Esophagus mucosa (tissue), 1 donor: ENCODE measurements around the gene CTF1. TPM values are rescaled to one million over a fixed set of nuclear protein-coding genes. Genes with fewer than 3 reads are reported as not detected.
A peak's percentile ranks its signal among the peaks of the same experiment; 100 is the strongest.

Source experiments
- ATAC-seq: fragments of 200-7000 bp; cut with Tn5 transposase; one replicate; pipeline ENCODE4 v1.9.1; 2020
- total RNA-seq: library from RNA; stranded (reverse); gene quantifications from one replicate; pipeline ENCODE4 v1.2.4, GENCODE V29; 2023
- donor health status: DM: yes; HTN: yes; CAD: no.

Gene CTF1
- total RNA-seq, 1 donor from 2014 or later: 2.3 TPM

DNA sequence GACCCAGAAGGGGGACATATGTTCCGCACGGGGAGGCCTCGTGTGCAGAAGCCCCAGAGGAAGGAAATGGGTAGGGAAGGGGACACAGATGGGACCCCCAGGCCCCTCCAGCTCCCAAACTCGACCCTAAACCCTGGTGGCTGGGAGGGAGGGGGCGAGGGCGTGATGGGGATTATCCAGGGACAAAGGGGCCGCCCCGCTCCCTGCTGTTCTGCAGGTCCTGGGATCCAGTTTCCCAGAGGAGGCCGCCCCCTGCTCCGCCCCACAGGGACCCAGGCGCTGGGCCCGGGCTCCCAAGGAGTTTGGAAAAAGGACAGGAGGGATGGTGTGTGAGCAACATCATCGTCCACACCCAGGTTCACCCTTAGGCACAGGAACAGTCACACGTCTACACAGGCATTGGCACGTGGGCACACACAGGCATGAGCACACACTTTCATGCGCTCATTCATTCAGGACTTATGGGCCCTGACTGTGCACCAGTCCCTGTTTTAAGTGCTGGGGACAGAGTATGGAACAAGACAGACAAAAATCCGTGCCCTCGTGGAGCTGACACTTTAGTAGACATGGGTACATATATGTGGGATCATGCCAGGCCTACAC is 14.1 kb downstream of the CTF1 start:
- peak; percentile 96 for ATAC-seq

GRCh38 chr16:30912794-30913412 is 16.5 kb downstream of the CTF1 start:
- no peak for ATAC-seq

- ATAC-seq: no peak
These were observed 18.4 kb downstream of the CTF1 start for GRCh38 chr16:30914830-30915229.

GRCh38 chr16:30918614-30919013 is 22.2 kb downstream of the CTF1 start:
- ATAC-seq: no peak

GRCh38 chr16:30920891-30921290 is 24.5 kb downstream of the CTF1 start:
- no peak for ATAC-seq

- ATAC-seq: no peak
These were observed 25.0 kb downstream of the CTF1 start for GRCh38 chr16:30921459-30921747.

DNA sequence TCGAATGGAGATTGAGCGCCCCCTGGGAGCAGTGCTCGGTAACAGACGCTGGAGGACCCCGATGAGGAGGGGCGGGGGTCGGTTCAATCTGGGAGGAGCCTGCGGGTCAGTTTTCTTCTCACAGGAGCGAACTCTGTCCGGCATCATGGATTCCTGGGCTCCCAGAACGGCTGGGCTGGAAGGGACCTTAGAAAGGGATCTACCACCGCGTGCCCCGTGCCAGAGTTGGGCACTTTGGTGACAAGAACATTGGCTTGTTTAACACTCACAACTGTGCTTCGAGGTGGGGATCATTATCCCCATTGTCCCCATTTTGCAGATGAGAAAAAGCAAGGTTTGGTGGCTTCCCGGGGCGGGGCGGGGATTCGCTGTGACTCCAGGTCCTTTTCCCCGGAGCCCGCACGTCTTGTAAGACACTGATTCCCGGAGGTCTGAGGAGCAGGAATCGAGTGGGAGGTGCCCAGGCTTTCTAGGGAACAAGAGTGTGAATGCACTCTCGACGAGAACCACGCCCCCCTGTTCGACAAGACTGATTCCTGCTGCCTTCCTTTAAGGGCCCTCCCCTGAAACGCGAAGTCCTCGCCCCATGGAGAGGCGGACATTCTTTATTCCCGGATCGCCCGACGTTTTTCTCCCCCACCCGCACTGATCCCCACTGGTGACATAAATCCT is 25.5 kb downstream of the CTF1 start:
- peak; percentile 32 for ATAC-seq

DNA sequence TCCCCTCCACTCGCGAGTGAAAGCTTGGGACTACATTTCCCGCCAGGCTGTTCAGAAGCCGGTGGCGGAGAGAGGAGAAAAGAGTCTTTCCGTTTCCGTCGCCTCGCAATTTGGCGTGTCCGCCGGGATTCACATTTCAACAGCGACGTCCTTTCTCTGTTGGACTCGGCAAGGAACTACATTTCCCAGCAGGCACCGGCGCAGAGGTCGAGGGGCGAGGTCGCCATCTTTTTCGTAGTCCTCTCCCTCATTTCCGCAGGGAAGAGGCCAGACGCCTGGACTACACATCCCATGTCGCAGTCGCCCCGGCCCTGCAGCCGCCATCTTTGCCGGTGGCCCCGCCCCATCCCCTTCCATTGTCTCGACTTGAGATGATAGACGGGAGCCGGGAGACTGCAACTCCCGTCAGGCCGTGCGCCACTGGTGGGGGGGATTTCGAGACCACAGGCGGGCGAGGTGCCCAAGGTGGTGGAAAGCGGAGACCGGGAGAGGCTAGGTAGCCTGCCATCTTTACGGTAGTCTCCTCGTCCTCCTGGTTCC is 26.1 kb downstream of the CTF1 start:
- ATAC-seq: peak; percentile 86

DNA sequence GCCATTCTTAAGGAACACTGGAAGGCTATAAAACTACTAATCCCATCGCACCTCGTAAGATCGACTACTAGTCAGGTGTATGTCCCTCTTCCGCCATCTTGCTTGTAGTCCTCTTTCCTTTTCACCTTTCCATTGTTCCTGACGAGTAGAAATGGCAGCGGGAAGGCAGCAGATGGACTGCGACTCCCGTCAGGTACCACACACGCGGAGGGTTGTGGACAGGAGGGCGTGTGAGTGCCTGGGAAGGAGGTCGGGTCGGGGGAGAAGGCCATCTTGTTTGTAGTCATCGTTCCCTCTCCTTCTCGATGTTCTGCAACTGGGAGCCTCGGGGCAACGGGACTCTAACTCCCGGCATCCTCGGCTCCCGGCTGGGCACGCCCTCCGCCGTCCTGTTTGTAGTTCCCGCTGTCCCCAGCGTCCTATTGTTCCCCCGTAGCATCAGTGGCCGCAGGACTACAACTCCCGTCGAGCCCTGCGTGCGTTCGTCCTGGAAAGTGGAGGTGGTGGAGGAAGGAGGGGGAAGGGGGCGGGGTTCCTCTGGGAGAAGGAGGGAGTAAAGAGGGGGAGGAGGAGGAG is 26.6 kb downstream of the CTF1 start:
- ATAC-seq: peak; percentile 79

DNA sequence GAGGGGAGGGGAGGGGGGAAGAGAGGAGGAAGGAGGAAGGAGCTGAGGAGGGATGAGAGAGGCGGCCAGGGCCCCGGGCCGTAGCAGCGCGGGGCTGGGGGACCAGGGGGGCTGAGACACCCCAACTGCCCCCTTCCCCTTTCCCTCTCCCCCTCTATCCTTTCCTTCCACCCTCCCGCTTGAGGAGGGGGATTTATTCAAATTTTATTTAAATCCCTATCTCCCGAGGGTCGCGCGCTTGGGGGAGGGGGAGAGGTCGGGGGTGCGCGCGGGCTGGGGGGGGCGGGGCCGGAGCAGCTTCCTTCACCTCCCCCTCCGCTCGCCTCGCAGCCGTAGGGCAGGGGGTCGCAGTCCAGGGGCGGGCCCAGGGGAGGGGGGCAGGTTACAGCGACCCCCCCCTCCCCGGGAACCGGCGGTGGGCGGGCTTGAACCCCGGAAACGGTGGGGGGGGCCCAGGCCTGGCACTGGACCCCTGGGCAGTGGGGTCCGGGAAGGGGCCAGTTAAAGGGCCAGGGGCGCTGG is 27.2 kb downstream of the CTF1 start, which contains the start of gene FBXL19:
Gene FBXL19, plus strand, starts transcription at position 19 of the 522 bp plus-strand sequence. CDS start 2,183 bp downstream, outside the sequence.
- no peak for ATAC-seq

- no peak for ATAC-seq
These were observed 27.9 kb downstream of the CTF1 start for GRCh38 chr16:30924076-30924912.

DNA sequence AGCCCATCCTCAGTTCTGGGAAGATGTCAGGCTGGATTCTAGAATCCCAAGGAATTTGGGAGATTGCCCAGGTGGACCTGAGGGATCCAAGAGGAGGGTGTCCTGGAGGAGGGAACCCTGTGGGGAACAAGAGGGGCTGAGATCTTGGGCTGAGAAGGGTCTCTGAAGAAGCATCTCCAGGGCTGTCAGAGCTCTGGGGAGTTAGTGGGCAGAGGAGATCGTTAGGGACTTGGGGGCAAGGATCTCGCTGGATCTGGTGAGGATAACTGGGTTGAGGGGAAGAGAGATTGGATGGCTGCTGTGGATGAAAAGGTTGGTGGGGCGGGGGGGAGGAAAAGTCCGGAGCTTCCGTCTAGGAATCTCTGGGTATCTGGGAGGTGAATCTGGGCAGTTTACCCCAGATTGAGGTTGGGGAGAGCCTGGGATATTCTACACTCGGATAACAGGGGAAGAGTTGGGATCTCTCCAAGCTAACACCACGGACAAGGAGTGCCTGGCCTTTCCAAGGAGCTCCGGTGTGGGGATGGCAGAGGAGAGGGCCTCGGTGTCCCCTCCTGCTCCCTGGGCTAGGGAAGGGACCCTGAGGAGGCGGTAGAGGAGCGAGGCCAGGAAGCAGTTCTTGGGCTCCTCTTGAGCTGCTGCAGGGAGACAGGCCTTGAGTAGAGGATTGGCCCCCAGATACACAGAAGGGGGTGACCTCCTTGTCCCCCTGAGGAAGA is 28.7 kb downstream of the CTF1 start:
- ATAC-seq: no peak

DNA sequence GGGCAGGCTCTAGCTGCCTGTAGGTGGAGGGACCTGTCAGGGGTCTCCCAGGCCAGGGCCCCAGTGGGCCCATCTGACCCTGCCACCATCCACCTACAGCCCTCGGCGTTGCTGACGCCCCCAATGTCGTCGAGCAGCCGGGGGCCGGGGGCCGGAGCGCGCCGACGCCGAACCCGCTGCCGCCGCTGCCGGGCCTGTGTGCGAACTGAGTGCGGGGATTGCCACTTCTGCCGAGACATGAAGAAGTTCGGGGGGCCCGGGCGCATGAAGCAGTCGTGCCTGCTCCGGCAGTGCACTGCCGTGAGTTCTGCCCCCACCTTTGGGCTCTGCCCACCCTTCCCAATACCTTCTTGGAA is 29.2 kb downstream of the CTF1 start:
- no peak for ATAC-seq

GRCh38 chr16:30925995-30926811 is 29.8 kb downstream of the CTF1 start:
- no peak for ATAC-seq

GRCh38 chr16:30926937-30927788 is 30.7 kb downstream of the CTF1 start:
- no peak for ATAC-seq

- peak; percentile 49 for ATAC-seq
These were observed 31.5 kb downstream of the CTF1 start for GRCh38 chr16:30927789-30928378.

DNA sequence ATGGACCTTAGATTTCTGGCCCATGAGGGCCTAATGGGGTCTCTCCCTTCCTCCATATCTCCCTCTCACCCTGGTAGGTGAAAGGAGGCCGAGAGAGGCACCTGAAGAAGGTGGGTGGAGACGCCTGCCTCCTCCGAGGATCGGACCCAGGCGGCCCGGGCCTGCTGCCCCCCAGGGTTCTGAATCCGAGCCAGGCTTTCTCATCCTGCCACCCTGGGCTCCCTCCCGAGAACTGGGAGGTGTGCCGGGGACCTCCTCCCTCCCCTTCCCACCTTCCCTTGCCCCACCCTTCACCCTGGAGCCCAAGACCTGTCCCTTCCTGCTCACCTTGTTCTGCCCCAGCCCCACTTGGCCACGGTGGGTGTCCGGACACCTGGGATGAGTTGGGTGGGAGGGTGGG is 32.0 kb downstream of the CTF1 start:
- ATAC-seq: peak; percentile 1

DNA sequence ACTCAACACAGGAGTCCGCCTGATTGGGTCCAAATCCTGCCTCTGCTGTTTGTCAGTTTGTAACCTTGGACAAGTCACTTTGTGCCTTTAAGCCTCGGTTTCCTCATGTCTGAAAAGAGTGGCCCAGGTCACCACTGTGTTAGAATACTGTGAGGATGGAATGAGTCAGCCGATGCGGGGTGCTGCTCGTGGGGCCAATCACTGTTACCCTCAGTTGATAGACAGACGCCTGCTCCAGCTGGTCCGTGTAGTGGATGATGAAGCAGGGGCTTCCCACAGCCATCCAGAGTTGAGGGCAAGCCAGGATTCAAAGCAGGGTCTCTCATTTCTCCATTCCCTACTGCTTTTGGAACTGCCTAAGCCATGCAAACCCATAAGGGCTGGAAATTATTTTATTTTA is 32.8 kb downstream of the CTF1 start:
- no peak for ATAC-seq

DNA sequence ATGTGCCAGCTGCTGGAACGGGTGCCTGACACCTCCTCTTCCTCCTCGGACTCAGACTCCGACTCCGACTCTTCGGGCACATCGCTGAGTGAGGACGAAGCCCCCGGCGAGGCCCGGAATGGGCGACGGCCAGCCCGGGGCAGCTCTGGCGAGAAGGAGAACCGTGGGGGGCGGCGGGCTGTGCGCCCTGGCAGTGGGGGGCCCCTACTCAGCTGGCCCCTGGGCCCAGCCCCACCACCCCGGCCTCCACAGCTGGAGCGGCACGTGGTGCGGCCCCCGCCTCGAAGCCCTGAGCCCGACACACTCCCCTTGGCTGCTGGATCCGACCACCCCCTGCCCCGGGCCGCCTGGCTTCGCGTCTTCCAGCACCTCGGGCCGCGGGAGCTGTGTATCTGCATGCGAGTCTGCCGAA is 33.8 kb downstream of the CTF1 start:
- no peak for ATAC-seq
